Mucosa of descending colon (tissue), 3 donors: ENCODE results near the gene RIC8A. TPM values are rescaled to one million over a fixed set of nuclear protein-coding genes. Genes with fewer than 3 reads are reported as not detected.

Source experiments
- ATAC-seq: fragments of 200-7000 bp; cut with Tn5 transposase; one replicate; pipeline ENCODE4 v1.9.1; 2020; ENCODE audit warnings: mild to moderate bottlenecking, moderate library complexity
- DNase-seq, 3 donors: peaks; one replicate each; pipeline ENCODE4 v3.0.0-alpha.2; 2020
- H3K36me3 ChIP-seq: fragments of 200-600 bp; one replicate; pipeline ENCODE4 v1.8.0; 2021; ENCODE audit warnings: low read depth, mild to moderate bottlenecking
- H3K4me1 ChIP-seq: fragments of 200-600 bp; one replicate; pipeline ENCODE4 v1.8.0; 2021; ENCODE audit warnings: low read depth, mild to moderate bottlenecking
- H3K4me3 ChIP-seq: fragments of 200-600 bp; one replicate; pipeline ENCODE4 v1.8.0; 2021; ENCODE audit warnings: mild to moderate bottlenecking
- H3K9me3 ChIP-seq: fragments of 200-600 bp; one replicate; pipeline ENCODE4 v1.8.0; 2021; ENCODE audit warnings: mild to moderate bottlenecking
- intact Hi-C, 2 donors: fragments of 100-400 bp; cut with DNase I in 1 of 2; cut with micrococcal nuclease in 1 of 2; formaldehyde crosslinking; loops; one replicate each; pipeline versions ENCODE4 v1.11.0 to v1.11.1; 2022; cut with DNase I, micrococcal nuclease
- total RNA-seq, 3 donors: library from RNA; stranded (reverse); fragmentation: NEBNext Ultra II Directional in 2 of 3; extraction: Animal tissue kit (Norgen Biotek cat#: 25700) in 2 of 3; gene quantifications; one replicate each; pipeline versions ENCODE4 v1.2.1 to v1.2.4, GENCODE V29; 2021 to 2023
- TF ChIP-seq, protein P1 (sequence below): fragments of 200-600 bp; IDR thresholded peaks from one replicate; pipeline ENCODE4 v1.8.0; 2022; ENCODE audit warnings: antibody characterized with exemption, mild to moderate bottlenecking
- donor health status: DM: no; HTN: no; CAD: no; lungs with moderate emphysema.
- donor health status: DM: no; HTN: no; CAD: no.
- donor health status: DM: no; HTN: yes; CAD: no.

RIC8A gene
- total RNA-seq, 3 donors from 2014 or later = 75.1 to 93.1 (median 82.2) TPM

DNA sequence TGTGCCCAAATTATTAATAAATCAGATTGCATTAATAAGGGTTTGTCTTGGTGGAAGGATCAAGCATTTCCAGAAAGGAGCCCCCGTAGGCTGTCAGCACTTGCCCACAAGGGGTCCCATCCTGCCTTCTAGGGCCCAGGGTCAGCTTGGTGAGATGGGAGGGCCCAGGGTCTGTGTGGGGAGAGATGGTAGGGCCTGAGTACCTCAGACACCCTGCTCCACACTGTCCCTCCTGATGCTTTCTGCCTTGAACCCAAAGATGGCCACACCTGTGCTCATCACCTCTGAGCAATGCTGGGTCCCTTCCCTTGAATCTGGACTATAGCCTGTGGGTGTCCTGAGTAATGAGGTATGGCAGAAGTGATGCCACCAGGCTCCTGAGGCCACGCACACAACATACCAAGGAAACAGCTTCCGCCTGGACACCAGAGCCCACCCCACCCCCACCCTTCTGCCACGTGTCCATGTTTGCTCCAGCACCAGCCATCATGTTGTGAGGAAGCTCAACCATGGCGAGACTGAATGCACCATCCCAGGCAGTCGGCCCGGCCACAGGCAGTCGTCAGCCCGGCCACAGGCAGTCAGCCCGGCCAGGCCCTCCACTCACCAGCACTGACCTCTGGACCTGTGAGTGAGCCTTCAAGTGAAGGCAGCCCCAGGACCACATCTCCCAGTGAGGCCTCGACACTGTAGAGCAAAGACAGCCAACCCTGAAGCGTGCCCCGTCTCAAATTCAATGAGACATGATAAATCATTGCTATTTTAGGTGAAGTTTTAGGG is 7.1 kb upstream of the RIC8A start:
- intact Hi-C loops = no loop called here
- DNase-seq (no peak), ATAC-seq (no peak)
- H3K4me3 ChIP-seq = no peak overlapping the region
- peaks cover 3% of the 10 kb centered on the region for H3K4me1 ChIP-seq
- peaks cover 5% of the 10 kb centered on the region for H3K36me3 ChIP-seq
- TF ChIP-seq, protein P1, sequence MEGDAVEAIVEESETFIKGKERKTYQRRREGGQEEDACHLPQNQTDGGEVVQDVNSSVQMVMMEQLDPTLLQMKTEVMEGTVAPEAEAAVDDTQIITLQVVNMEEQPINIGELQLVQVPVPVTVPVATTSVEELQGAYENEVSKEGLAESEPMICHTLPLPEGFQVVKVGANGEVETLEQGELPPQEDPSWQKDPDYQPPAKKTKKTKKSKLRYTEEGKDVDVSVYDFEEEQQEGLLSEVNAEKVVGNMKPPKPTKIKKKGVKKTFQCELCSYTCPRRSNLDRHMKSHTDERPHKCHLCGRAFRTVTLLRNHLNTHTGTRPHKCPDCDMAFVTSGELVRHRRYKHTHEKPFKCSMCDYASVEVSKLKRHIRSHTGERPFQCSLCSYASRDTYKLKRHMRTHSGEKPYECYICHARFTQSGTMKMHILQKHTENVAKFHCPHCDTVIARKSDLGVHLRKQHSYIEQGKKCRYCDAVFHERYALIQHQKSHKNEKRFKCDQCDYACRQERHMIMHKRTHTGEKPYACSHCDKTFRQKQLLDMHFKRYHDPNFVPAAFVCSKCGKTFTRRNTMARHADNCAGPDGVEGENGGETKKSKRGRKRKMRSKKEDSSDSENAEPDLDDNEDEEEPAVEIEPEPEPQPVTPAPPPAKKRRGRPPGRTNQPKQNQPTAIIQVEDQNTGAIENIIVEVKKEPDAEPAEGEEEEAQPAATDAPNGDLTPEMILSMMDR = no peak
- H3K9me3 ChIP-seq = no peaks in the 10 kb centered on the region

GRCh38 chr11:201966-202365 is 5.5 kb upstream of the RIC8A start:
- DNase-seq (no peak), ATAC-seq (no peak)
- TF ChIP-seq, protein P1 = no peak
- H3K9me3 ChIP-seq = no peaks in the 10 kb centered on the region
- peaks cover 12% of the 10 kb centered on the region for H3K4me1 ChIP-seq
- intact Hi-C loops = no loop called here
- H3K4me3 ChIP-seq = no peak overlapping the region
- H3K36me3 ChIP-seq = peaks cover 5% of the 10 kb centered on the region

GRCh38 chr11:202490-202889 is 5.0 kb upstream of the RIC8A start:
- intact Hi-C loops = no loop called here
- Histone ChIP-seq H3K4me1 (peaks cover 12% of the 10 kb centered on the region), H3K4me3 (no peak overlapping the region), H3K36me3 (peaks cover 5% of the 10 kb centered on the region), H3K9me3 (no peaks in the 10 kb centered on the region)
- DNase-seq (no peak), ATAC-seq (no peak)
- TF ChIP-seq, protein P1 = no peak

GRCh38 chr11:203056-203944 is 4.2 kb upstream of the RIC8A start:
- TF ChIP-seq, protein P1 = no peak
- Histone ChIP-seq H3K4me1 (peaks cover 12% of the 10 kb centered on the region), H3K36me3 (peaks cover 5% of the 10 kb centered on the region), H3K4me3 (no peak overlapping the region), H3K9me3 (no peaks in the 10 kb centered on the region)
- intact Hi-C loops = no loop called here
- ATAC-seq = no peak
- peak in 1 of 3 donors; percentile 42 for DNase-seq

DNA sequence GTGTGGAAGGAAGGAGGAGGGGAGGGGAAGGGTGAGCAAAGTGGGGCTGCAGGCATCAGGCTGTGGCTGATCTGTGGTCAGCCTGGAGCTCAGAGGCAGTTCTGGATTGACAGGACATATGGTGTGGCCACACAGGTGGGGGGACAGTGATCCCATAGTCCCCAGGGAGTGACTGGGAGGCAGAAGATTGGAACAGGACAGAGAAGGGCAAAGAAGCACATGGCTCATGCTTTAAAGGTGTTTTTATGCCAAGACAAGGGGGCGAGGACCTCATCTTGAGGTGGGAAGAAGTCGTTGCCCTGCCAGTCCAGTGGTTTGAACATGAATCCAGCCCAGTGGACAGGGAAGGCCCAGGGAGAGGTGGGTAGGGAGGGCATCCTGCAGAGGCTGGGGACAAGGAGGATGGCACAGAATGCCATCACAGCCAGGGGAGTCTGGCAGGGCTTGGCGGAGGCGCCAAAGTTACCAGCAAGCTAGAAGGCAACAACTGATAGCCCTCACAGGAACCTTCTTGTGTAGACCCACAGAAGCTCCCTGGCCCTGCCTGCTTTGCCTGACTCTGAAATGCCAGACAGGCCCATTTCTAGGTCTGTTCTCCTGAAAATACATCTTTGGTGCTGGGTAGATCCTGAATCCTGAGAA is 3.4 kb upstream of the RIC8A start:
- TF ChIP-seq, protein P1 = no peak
- H3K36me3 ChIP-seq = peaks cover 5% of the 10 kb centered on the region
- DNase-seq = no peak
- no peaks in the 10 kb centered on the region for H3K9me3 ChIP-seq
- H3K4me3 ChIP-seq = no peak overlapping the region
- intact Hi-C loops = no loop called here
- peaks cover 12% of the 10 kb centered on the region for H3K4me1 ChIP-seq
- ATAC-seq = no peak
